ENCODE data around the gene SNUPN.

SNUPN gene

GRCh38 chr15:75654201-75654907, 28.8 kb upstream of the SNUPN start:
- DNase-seq (ENCODE audit: low spot score): no peak

GRCh38 chr15:75653347-75653913, 27.9 kb upstream of the SNUPN start:
- no peak for DNase-seq (ENCODE audit: low spot score)

- no peak for DNase-seq (ENCODE audit: low spot score)
These were observed 26.5 kb upstream of the SNUPN start for GRCh38 chr15:75651810-75652543.

GRCh38 chr15:75650908-75651809, 25.6 kb upstream of the SNUPN start:
- DNase-seq (ENCODE audit: low spot score): no peak

- DNase-seq (ENCODE audit: low spot score): no peak
These were observed 24.3 kb upstream of the SNUPN start for GRCh38 chr15:75649848-75650247.

GRCh38 chr15:75649045-75649761, 23.7 kb upstream of the SNUPN start:
- no peak for DNase-seq (ENCODE audit: low spot score)

GRCh38 chr15:75648156-75649000, 22.9 kb upstream of the SNUPN start:
- no peak for DNase-seq (ENCODE audit: low spot score)

GRCh38 chr15:75647370-75648155, 22.0 kb upstream of the SNUPN start, which contains the start of gene SNX33:
TSS of gene SNX33 (plus strand) at chr15:75647912. CDS start at chr15:75649103, 1,191 bp downstream.
- DNase-seq (ENCODE audit: low spot score): peak; percentile 39

GRCh38 chr15:75646944-75647364, 21.4 kb upstream of the SNUPN start:
- DNase-seq (ENCODE audit: low spot score): no peak

GRCh38 chr15:75646112-75646943, 20.8 kb upstream of the SNUPN start:
- DNase-seq (ENCODE audit: low spot score): no peak

GRCh38 chr15:75644376-75644775, 18.9 kb upstream of the SNUPN start:
- DNase-seq (ENCODE audit: low spot score): no peak

- no peak for DNase-seq (ENCODE audit: low spot score)
These were observed 16.1 kb upstream of the SNUPN start for GRCh38 chr15:75641603-75642002.

GRCh38 chr15:75641179-75641503, 15.6 kb upstream of the SNUPN start:
- DNase-seq (ENCODE audit: low spot score): no peak

- peak; percentile 72 for DNase-seq (ENCODE audit: low spot score)
These were observed 15.1 kb upstream of the SNUPN start for GRCh38 chr15:75640483-75641178.

- peak; percentile 98 for DNase-seq (ENCODE audit: low spot score)
These were observed 14.4 kb upstream of the SNUPN start, which contains the start of gene IMP3 for GRCh38 chr15:75639709-75640482. TSS of gene IMP3 (minus strand) at chr15:75640224. CDS start at chr15:75640168, 56 bp downstream.

GRCh38 chr15:75639191-75639708, 13.7 kb upstream of the SNUPN start:
- peak; percentile 27 for DNase-seq (ENCODE audit: low spot score)
